Measurements from ENCODE around the gene TSPO. TPM values are rescaled to one million over a fixed set of nuclear protein-coding genes. Genes with fewer than 3 reads are reported as not detected.

The TSPO gene
- total RNA-seq, 2 donors from 2014 or later = 113 to 225 TPM

DNA sequence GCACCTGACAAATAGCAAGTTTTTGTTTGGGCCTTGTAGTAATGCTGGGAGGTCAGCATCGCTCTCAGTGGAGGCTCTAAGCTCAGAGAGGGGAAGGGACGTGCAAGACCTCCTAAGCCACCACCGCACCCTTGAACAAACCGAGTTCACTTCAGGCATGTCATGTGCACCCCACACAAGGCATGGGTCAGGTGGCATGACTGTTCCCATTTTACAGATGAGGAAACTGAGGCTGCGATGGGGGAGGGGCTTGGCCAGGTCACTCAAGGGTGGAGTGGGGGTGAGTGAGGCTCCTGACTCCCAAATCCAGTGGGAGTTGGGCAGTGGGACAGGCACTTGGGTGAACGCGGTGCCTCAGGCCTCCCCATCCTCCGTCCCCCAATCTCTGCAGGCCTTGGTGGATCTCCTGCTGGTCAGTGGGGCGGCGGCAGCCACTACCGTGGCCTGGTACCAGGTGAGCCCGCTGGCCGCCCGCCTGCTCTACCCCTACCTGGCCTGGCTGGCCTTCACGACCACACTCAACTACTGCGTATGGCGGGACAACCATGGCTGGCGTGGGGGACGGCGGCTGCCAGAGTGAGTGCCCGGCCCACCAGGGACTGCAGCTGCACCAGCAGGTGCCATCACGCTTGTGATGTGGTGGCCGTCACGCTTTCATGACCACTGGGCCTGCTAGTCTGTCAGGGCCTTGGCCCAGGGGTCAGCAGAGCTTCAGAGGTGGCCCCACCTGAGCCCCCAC, 11.2 kb downstream of the TSPO start:
- DNase-seq (no peak), ATAC-seq (no peak)
- no peak overlapping the region for H3K4me3 ChIP-seq
- peaks cover 13% of the 10 kb centered on the region for H3K4me1 ChIP-seq
- no peak overlapping the region for H3K27ac ChIP-seq
- H3K9me3 ChIP-seq = no peaks in the 10 kb centered on the region
- H3K36me3 ChIP-seq (replicated peaks in 1 of 2; ENCODE audit: insufficient read depth in 1 of 2, low read depth in 2 of 2) = no peaks in the 10 kb centered on the region
- intact Hi-C loops (cut with DNase I) = no loop called here
- no peaks in the 10 kb centered on the region for H3K27me3 ChIP-seq
- 90 to 97% methylated on average over 4 to 21 of the region's 24 CpGs for WGBS, 2 donors
- no peak for TF ChIP-seq POLR2A (IDR thresholded peaks at IDR 0.05)
- TF ChIP-seq CTCF (IDR thresholded peaks at IDR 0.05) = no peak

GRCh38 chr22:43163241-43163795, 12.0 kb downstream of the TSPO start:
- H3K4me1 ChIP-seq = peaks cover 13% of the 10 kb centered on the region
- ATAC-seq = no peak
- no peak for TF ChIP-seq POLR2A (IDR thresholded peaks at IDR 0.05)
- no peak for TF ChIP-seq CTCF (IDR thresholded peaks at IDR 0.05)
- H3K36me3 ChIP-seq (replicated peaks in 1 of 2; ENCODE audit: insufficient read depth in 1 of 2, low read depth in 2 of 2) = no peaks in the 10 kb centered on the region
- H3K4me3 ChIP-seq = no peak overlapping the region
- DNase-seq = no peak
- no peaks in the 10 kb centered on the region for H3K9me3 ChIP-seq
- H3K27ac ChIP-seq = no peak overlapping the region
- intact Hi-C loops (cut with DNase I) = no loop called here
- WGBS, 2 donors = 82% methylated on average over 2 to 18 of the region's 18 CpGs
- H3K27me3 ChIP-seq = no peaks in the 10 kb centered on the region

DNA sequence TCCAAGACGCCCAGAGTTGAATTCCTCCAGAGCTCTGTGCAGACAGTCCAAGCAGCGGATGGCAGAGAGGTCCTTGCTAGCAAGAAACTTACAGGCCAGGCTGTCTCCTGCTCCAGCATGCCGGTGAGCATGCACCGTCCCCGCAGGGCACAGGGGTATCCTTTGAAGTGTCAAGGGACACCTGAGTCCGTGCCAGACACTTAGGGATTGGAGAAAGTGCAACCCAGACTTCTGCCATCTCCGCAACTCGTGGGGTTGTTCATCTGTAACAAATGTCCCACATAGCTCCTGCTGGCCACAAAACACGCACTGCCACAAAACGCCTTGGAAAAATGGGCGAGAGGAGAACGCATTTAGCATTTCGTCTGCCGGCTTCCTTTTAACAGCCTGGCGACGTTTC, 13.3 kb downstream of the TSPO start:
- H3K36me3 ChIP-seq (replicated peaks in 1 of 2; ENCODE audit: insufficient read depth in 1 of 2, low read depth in 2 of 2) = no peaks in the 10 kb centered on the region
- no peak for ATAC-seq
- intact Hi-C loops (cut with DNase I) = no loop called here
- no peak overlapping the region for H3K4me3 ChIP-seq
- no peak for DNase-seq
- H3K9me3 ChIP-seq = no peaks in the 10 kb centered on the region
- H3K27me3 ChIP-seq = no peaks in the 10 kb centered on the region
- WGBS, 2 donors = 52 to 64% methylated on average over 13 to 16 of the region's 16 CpGs
- no peak for TF ChIP-seq POLR2A (IDR thresholded peaks at IDR 0.05)
- H3K27ac ChIP-seq = no peak overlapping the region
- peaks cover 6% of the 10 kb centered on the region for H3K4me1 ChIP-seq

- H3K27me3 ChIP-seq = no peaks in the 10 kb centered on the region
- H3K9me3 ChIP-seq = no peaks in the 10 kb centered on the region
- DNase-seq (no peak), ATAC-seq (no peak)
- TF ChIP-seq POLR2A (IDR thresholded peaks at IDR 0.05) (no peak), CTCF (IDR thresholded peaks at IDR 0.05) (no peak)
- intact Hi-C loops (cut with DNase I) = no loop called here
- no peak overlapping the region for H3K4me3 ChIP-seq
- H3K27ac ChIP-seq = no peak overlapping the region
- peaks cover 2 to 4% of the 10 kb centered on the region in 2 donors for H3K36me3 ChIP-seq (replicated peaks in 1 of 2; ENCODE audit: insufficient read depth in 1 of 2, low read depth in 2 of 2)
- H3K4me1 ChIP-seq = no peaks in the 10 kb centered on the region
- 81 to 83% methylated on average over 21 to 22 of the region's 23 CpGs for WGBS, 2 donors
Measured at GRCh38 chr22:43166132-43166930, 15.0 kb downstream of the TSPO start.

DNA sequence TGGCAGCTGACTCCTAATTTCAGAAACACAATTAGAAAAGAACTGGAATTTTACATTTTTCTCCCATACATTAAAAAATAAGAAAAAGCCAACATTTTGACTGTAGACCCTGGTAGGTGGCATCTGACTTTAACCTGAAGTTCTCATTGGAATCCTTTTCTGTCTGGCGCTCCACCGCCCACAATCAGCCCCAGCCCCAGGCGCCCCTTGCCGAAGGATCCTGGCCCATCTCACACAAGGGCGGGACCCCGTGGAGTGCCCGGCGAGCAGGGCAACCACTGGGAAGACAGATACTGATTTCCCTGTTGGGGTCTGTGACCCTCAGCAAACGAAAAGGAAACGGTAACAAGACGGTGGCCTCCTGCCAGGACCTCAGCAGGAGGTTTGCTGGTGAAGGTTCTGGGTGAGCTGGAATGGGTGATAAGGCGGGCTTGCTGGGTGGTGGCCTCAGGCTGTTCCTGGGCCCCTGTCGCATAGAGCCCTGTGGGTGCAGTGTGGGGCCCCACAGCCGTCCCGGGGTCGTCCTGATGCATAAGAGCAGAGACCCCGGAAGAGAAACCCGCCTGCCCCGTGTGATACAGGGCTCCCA, 15.7 kb downstream of the TSPO start:
- H3K36me3 ChIP-seq (replicated peaks in 1 of 2; ENCODE audit: insufficient read depth in 1 of 2, low read depth in 2 of 2) = peaks cover 7 to 9% of the 10 kb centered on the region in 2 donors
- H3K27me3 ChIP-seq = no peaks in the 10 kb centered on the region
- no peak overlapping the region for H3K27ac ChIP-seq
- no peak for ATAC-seq
- intact Hi-C loops (cut with DNase I) = no loop called here
- H3K9me3 ChIP-seq = no peaks in the 10 kb centered on the region
- 92 to 93% methylated on average over 11 to 19 of the region's 19 CpGs for WGBS, 2 donors
- no peak overlapping the region for H3K4me3 ChIP-seq
- H3K4me1 ChIP-seq = no peaks in the 10 kb centered on the region
- TF ChIP-seq CTCF (IDR thresholded peaks at IDR 0.05) = no peak
- no peak for TF ChIP-seq POLR2A (IDR thresholded peaks at IDR 0.05)
- DNase-seq = no peak
